ENCODE measurements around the gene PDE6B.

The PDE6B gene

DNA sequence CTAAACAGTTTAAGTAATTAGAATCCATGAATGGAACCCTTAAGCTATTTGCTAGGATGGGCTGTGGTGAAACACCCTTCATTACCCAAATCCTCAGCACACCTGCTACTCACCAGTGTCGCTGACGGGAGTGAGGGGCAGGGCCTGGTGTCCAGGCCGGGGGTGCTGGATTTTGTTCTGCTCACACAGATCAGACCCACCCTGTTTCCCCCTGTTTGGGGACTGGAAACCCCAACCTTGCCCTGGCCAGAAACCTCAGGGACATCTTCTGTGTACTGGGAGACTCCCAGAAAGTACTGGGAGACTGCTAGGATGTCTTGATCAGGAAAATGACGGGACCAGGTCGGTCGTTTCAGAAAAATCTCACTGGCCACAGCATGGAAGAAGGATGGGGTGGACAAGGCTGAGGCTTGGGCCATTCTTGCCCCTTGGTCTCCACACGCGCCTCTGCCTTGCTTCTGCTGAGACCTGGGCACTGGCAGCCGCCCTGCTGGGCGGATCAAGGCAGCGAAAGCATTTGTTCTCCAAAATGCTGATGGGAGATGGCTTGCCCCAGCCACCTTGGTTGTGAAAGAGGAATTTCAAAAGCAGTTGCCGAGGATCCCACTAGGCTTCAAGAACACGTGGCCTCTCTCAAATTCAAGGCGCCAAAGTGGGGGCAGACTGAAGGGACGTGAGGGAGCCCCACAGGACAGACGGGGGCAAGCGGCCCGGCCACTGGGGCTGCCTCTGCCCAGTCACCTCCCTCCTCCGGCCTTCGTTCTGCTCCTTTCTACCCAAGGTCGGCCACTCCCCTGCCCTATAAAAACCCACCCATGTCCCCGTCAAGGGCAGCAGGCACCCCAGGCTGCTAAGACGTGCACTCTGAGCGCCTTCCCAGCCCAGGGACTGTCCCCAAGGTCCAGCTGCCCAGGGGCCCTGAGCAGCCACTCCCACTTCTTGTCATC lies 23.5 kb upstream of the PDE6B start:
- no peak for DNase-seq

DNA sequence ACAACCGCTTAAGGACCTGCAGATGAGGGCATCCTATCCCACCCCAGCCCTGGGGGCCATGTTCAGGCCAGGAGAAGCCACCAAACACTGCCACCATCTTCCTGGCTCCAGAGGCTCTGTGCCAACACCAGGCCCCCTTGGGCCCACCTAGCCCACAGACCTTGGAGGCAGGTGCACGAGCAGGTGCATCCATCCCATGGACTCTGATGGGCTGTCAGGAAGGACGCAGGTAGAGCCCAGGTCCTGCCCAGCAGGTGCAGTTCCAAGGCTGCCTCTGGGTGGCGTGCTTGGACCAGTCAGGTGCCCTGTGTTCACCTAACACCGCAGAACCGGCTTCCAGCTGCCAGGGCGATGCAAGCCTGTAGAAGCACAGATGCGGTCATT lies 22.8 kb upstream of the PDE6B start:
- DNase-seq, result peak; percentile 56

DNA sequence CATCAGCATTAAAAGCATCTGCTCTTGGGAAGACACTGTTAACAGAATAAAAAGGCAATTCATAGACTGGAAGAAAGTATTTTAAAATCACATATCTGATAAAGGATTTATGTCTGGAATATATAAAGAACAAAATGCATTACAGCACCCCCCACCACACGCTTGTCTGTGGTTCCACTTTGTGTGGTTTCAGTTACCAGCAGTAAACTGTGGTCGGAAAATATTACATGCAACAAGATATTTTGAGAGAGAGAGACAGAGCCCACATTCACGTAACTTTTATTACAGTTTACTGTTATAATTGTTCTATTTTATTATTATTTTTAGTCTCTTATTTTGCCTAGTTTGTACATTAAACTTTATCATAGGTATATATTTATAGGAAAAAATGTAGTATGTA lies 21.2 kb upstream of the PDE6B start:
- no peak for DNase-seq

DNA sequence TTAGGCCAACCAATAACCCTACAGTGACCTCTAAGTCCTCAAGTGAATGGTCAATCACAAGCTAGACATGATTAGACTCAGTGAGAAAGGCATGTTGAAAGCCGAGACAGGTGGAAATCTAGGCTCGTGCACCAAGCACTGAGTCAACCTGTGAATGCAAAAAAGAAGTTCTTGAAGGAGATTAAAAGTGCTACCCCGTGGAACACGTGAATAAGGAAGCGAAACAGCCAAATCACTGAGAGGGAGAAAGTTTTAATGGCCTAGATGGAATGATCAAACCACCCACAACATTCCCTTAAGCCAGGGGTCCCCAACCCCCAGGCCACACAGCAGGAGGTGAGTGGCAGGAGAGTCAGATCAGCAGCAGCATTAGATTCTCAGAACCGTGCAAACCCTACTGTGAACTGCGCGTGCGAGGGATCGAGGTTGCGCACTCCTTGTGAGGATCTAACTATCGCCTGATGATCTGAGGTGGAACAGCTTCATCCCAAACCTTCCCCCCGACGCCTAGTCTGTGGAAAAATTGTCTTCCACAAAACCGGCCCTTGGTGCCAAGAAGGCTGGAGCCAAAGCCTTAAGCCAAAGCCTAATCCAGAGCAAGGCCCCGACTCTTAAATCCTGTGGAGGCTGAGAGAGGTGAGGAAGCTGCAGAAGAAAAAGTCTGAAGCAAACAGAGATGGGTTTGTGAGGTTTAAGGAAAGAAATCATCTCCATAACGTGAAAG lies 19.5 kb upstream of the PDE6B start:
- no peak for DNase-seq

DNA sequence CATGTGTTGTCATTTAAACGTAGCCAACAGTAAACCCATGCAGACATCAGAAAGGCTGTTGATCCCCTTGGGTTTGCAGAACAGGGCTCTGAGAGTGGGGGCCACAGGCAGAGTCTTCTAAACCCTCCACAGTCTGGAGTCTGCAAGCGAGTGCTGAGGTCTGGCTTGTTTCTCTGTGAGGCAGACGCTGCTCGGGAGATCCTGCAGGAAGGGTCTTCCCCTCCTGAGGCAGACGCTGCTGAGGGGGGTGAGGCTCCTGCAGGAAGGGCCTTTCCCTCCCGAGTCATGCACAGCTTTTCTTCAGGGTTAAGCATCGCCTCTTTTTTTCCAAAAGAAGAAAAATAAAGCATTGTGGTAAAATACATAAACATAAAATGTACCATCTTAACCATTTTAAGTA lies 17.1 kb upstream of the PDE6B start:
- DNase-seq, result no peak

DNA sequence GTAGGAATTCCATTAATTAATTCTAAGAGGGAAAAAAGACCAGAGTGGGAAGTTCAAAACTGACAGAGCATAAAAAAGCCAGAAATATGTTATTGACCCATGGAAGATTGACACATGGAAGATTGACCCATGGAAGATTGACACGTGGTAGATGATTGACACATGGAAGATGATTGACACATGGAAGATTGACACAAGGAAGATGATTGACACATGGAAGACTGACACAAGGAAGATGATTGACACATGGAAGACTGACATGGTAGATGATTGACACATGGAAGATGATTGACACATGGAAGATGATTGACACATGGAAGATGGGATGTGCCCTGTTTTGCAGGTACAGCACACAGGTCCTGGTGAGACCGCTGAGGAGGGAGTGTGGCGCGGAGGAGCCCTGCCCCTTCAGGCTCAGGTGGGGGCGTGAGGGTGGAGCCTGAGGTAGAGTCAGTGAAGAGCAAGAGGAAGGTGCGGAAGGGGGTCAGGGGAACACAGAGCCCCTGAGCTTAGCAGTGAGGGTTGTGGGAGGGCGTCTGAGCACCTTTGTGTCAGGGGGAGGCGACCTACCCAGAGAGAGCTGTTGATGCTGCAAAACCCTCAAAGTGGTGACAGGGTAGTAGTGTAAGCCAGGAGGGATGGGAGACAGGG lies 15.8 kb upstream of the PDE6B start:
- DNase-seq, result no peak

DNA sequence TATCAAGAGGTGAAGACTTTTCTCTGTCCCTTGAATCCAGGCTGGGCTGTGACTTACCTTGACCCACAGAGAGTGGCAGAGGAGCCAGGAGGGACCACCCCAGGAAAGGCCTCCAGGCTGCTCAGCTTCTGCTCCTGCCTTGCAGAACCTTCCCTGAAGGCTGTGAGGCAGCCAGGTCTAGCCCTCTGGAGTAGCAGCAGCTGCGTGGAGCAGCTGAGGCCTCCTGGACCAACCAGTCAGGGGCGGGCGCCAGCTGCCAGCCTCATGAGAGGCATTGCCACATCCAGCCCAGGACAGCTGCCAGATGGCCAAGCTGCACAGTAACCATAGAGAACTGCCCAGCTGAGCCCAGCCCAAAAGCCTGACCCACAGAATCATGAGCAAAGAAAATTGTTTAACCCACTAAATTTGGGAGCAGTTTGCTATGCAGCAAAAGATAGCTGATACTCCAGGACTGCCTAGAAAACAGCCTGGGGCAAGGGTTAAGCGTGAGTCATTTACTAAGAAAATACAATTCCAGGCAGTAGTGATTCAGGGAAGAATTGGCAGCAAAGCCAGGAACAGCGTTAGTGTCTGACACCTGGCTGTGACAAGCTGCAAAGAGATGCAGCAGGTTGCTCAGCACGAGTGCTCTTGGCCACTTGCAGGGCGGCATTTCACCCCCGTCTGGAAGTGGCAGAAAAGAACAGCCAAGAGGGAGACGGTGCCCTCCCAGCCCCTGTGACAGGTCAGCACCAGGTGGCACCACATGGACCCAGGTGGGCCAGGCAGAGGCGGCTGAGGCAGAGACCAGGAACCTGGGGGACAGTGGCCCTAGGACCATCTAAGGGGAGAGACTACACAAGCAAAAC lies 14.7 kb upstream of the PDE6B start:
- DNase-seq, result no peak

DNA sequence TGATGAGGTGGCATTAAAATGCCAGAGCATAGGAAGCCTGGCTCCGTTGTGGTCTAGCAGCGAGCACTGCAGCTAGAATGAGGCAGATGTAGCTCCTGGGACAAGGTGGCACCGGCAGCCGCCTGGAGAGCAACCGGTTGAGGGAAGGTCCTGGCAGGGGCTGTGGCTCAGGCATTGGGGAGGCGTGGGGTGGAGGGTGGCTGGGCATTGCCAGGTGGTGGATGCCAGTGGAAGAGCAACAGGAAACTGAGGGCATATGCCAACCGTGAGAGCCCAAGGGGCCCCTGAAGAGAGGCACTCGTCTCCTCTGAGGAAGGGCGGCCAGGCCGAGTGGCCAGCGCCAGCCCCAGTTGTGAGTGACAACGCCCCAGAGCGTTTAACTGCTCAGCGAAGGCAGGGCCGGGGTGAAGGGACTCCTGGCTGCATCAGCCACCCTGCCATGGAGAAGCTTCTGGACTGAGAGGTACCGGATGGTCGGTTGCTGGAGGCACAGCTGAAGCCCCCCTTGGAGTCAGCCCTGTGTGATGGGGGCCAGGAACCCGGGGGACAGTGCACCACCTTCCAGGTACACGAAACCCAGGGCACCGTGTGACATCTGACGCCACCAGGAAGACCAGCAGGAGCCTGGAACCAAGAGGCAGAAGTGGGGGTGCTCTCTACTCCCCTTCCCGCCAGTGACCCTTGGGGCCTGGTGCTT lies 13.2 kb upstream of the PDE6B start:
- DNase-seq, result no peak

DNA sequence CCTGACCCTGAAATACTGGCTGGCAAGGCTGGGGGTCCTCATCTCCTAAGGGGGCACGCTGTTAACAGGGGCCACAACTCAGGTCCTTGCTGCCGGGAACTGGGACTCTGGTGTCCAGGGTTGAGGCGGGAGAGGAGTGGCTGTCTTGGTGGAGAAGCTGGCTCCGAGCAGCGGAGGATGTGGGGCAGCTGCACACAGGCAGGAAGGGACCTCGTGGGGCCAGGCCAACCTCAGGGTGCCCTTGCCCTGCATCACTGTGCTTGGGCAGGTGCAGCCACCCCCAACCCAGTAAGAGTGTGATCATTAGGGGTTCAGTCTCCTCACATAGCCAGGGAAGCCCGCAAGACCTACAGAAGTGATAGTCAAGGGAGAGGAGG lies 12.6 kb upstream of the PDE6B start:
- no peak for DNase-seq

DNA sequence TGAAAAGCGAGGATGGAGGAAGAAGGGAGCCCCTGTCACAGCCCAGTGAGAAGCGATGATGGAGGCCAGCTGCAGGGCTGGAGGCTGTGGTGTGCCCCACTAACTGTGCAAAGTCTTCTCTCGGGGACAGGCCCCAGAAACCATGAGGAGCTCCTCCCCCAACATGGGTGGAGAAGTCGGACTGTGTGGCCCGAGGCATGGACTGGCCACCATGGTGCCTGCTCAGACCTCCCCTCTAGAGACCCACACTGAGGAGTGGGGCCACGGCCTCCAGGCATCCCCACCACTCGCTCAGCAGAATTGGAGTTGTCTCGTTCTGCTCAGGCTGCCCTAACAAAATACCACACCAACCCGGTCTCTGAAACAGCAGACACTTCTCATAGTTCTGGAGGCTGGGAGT lies 12.2 kb upstream of the PDE6B start:
- DNase-seq, result no peak

DNA sequence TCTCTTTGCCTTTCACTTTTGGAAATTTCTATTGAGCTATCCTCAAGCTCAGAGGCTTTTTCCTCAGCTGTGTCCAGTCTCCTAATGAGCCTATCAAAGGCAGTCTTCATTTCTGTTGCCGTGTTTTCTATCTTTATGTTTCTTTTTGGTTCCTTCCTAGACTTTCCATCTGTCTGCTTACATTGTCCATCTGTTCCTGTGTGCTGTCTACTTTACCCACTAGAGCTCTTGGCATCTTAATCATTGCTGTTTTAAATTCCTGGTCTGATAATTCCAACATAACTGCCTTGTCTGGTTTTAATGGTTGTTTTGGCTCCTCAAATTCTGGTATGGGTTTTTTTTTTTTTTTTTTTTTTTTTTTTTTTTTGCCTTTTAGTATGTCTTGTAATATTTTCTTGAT lies 9.3 kb upstream of the PDE6B start:
- DNase-seq, result no peak

DNA sequence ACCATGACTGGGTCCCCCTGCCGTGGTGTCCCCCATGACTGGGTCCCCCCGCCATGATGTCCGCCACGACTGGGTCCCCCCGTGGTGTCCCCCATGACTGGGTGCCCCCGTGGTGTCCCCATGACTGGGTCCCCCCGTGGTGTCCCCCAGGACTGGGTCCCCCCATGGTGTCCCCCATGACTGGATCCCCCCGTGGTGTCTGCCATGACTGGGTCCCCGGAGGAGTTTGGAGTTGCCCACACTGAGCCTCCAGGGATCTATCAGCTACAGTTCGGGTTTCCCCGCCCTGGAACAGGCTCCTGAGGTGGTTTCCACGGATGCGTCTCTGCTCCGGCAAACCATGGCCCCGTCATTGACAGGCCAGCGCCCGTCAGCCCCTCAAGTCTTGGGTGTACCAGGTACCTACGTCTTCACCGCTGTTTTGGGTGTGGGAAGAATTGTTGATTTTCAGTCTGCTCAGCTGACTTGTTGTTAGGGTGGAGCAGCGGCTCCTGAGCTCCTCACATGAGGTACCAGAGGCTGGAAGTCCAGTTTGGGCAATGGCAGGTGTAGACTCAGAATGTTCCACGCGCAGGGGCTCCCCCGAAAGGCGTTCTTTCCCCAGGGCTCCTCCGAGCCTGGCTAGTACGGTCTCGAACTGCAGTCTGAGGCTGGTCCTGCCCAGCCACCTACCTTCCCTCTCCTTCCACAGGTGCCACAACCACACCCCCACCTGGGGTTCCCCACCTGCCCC lies 8.3 kb upstream of the PDE6B start:
- DNase-seq, result no peak

DNA sequence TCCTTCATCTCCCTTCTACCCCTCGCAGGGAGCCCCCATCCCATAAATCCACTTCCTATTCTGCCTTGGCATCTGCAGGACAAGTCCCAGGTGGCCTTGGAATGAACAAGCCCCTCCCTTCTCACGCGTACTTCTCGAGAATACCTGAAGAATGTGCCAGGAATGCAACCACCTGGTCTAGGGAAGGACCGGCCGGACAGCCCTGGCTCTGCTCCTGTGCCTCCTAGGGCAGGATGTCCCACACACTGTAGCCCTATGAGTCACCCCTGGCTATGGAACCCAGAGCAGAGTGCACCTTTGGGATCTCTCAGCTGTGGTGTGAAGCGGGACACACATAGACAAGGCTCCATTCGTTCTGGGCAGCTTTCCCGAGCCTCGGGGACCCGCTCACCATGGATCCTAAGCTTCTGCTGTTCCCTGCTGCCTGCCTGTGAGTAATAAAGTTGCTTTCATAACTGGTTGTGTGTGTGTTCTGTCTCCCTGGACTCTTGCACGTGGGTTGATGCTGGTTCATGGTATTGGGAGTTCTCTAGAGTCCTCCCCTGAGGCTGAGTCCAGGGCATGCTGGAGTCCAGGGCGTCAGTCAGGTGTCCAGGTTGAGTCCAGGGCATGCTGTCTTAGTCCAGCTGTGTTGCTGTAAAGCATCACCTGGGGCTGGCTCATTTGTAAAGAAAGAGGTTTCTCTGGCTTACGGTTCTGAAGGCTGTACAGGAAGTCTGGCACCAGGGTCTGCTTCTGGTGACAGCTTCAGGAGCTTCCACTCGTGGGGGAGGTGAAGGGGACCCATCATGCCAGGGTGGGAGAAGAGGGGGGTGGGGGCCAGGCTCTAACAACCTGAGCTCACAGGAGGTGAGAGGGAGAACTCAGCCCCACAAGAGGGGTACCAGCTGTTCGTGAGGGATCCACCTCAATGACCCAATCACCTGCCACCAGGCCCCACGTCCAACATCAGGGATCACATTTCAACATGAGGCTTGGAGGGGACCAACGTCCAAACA lies 7.4 kb upstream of the PDE6B start:
- DNase-seq, result no peak

DNA sequence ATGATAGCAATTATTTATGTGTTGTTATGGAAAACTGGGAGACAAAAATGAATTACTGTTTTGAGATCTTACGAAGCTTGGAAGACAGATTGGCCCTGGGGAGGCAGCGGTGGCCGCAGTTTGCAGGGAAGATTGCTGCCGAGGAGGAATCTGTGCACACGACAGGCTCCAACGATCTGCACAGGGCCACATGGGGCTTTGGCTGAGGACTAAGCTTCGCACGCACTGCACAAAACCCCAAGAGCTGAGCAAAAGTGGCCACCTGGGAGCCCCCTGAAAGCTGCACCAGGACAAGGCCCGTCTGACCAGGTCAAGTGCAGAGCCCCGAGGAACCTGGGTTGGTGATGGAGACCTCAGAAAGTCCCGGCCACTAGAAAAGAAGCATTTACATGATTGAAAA lies 5.2 kb upstream of the PDE6B start:
- DNase-seq, result no peak

DNA sequence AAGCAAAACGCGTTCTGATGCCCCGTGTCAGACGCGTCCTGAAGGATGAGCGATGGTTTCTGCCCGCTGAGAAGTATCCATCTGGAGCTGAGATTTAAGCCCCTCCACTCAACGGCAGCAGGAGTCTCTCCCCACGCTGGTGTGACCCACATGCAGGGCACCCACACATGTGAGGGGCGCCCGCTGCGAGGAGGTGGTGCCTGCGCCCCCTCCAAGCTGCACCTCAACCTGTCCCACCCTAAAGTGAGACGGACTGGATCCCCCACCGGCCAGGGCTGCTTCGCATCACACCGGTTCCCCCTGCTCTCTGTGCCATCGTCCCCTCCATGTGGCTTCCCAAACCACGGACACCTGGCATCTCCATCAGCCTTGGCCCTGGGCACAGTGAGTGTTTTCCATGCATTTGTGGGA lies 4.5 kb upstream of the PDE6B start:
- DNase-seq, result no peak

DNA sequence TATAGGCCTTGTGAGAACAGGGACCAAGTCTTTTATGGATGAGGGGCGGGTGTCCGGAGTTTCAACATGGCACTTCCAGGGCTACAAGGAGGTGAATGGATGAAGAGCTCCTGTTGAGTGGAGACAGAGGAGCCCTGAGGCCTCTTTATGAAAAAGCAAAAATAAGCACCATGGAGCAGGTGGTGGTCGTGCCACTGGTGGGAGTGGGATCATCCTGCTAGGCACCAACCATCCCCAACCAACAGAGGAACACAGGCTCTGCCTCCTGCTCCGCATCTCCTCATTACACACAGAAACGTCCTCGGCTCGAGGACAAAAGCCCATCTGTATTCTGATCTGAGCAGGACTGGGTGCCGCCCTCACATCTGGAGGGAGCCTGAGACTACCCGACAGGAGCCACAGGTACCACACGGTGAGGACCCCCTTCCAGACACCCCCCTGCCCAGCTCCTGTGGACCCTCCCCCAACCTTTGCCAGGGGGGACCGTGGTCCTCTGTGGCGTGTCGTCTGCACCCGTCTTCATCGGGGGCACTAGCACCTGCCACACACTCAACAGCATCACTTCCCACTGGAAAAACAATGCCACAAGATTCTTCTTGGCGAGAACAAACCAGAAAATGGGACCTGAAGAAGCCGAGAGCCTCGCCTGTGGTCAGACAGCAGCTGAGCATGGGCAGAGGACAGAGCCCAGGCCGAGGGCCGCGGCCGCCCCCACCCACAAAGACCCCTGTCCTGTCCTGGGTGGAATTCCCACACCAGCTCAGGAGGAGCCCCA lies 3.9 kb upstream of the PDE6B start:
- no peak for DNase-seq

DNA sequence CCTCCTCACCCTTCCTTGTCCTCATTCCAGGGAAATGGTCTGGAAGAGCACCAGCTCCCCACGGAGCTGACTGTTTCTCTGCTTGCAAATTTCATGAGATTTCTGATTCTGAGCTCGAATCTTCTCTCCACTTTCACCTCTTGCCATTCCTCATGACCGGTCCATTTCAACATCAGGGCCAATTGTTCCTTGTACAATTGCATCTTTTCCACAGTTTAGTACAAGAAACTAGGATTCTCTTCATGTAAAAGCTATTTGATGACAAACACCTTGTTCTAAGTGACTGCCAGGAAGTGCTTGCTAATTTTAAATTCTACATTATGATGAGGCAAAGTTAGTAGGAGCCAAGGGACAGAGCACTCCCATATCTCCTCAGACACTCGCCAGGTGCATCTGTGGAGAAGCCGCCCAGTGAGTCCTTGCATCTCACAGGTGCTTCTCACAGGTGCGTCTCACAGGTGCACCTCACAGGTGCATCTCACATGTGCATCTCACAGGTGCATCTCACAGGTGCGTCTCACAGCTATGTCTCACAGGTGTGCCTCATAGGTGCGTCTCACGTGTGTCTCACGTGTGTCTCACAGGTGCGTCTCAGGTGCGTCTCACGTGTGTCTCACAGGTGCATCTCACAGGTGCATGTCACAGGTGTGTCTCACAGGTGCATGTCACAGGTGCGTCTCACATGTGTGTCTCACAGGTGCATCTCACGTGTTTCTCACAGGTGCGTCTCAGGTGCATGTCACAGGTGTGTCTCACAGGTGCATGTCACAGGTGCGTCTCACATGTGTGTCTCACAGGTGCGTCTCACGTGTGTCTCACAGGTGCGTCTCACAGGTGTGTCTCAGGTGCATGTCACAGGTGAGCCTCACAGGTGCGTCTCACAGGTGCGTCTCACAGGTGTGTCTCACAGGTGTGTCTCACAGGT lies 3.0 kb upstream of the PDE6B start:
- DNase-seq, result no peak
